ENCODE results near the gene PIGC. TPM values are rescaled to one million over a fixed set of nuclear protein-coding genes. Genes with fewer than 3 reads are reported as not detected.

PIGC gene
- total and polyA plus RNA-seq, 10 of the 15 experiments (the other 5 are each of a cell fraction or from before 2014, with no cell fraction given), result 11.0 to 37.3 (median 19.6) TPM

DNA sequence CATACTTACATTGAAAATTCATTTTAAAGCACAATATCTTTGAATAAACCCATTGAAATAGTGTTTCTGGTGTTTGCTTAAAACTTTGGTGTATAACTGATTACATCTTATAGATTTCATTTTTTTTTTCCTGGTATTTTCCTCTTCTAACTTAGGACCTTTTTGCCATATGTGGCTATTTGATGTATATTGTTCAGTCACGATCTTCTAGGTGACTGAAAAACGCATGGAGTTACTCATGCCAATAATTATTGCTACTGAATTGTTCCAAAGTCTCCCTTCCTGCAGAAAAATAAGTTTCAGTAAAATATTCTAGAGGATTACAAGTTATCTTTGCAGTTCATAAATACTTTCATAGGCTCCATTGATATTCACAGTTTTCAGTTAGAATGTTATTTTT is 46.2 kb downstream of the PIGC start:
- Histone ChIP-seq H3K36me3 (ENCODE audit: control insufficient read depth in 2 of 2, insufficient read depth in 2 of 2, low read length in 1 of 2) (no peaks in the 10 kb centered on the region), H2AFZ (ENCODE audit: control insufficient read depth, low read depth, low read length) (no peak overlapping the region), H3K9ac (ENCODE audit: control insufficient read depth, insufficient read depth, low read length) (no peak overlapping the region), H3K27me3 (replicated peaks in 1 of 2; ENCODE audit: control insufficient read depth in 2 of 2, insufficient read depth in 2 of 2, low read length in 1 of 2) (no peaks in the 10 kb centered on the region), H4K20me1 (ENCODE audit: control insufficient read depth, insufficient read depth) (no peaks in the 10 kb centered on the region), H3K27ac (ENCODE audit: control insufficient read depth, insufficient read depth) (peak overlapping the region; percentile 89), H3K4me2 (ENCODE audit: control insufficient read depth, insufficient read depth) (no peak overlapping the region), H3K9me3 (replicated peaks; ENCODE audit: control insufficient read depth, insufficient read depth, low read length) (no peaks in the 10 kb centered on the region; the same call in 2 of the 3 replicates), H3K79me2 (ENCODE audit: control insufficient read depth, insufficient read depth, low read length) (no peaks in the 10 kb centered on the region), H3K4me3 (no peak overlapping the region), H3K4me1 (ENCODE audit: control insufficient read depth, insufficient read depth, low read length) (peaks cover 71% of the 10 kb centered on the region)
- DNase-seq (ENCODE audit: low read depth, low spot score) (no peak), FAIRE-seq (no peak), ATAC-seq (no peak)
- CTCF ChIA-PET, result interaction anchor here (1.0 to 12.4 kb wide), 14 partner anchors 8 to 395 kb away, joined by 3 to 153 read pairs (median 4); no protein-coding TSS in a partner anchor
- 31% methylated on average over 2 of the region's 2 CpGs for WGBS (ENCODE audit: insufficient coverage, insufficient replicate concordance, low lambda C conversion rate, missing lambda C conversion rate)
- intact Hi-C loops (cut with micrococcal nuclease; ENCODE audit: unreplicated experiment), result loop anchor here (1.0 to 5.0 kb wide), 5 partner anchors 17 to 263 kb away; no protein-coding TSS in a partner anchor
- SMC1A ChIA-PET (ENCODE audit: uncharacterized antibody, unreplicated experiment), result interaction anchor here (0.8 to 16.5 kb wide), 15 partner anchors 8 to 394 kb away, joined by 3 to 458 read pairs (median 34); no protein-coding TSS in a partner anchor
- POLR2A ChIA-PET, result interaction anchor here (0.5 to 8.1 kb wide), 10 partner anchors 9 to 217 kb away, joined by 3 to 73 read pairs (median 4); no protein-coding TSS in a partner anchor
- RAD21 ChIA-PET (ENCODE audit: unreplicated experiment), result interaction anchor here (0.8 to 15.1 kb wide), 16 partner anchors 8 to 394 kb away, joined by 3 to 394 read pairs (median 18); no protein-coding TSS in a partner anchor
- in situ Hi-C loops (cut with MboI), result loop anchor here (5.0 kb wide), 1 partner anchor 310 kb away; no protein-coding TSS in a partner anchor
- BruUV-seq (replicated peaks), result no TSS peak
- TF ChIP-seq ZNF592 (IDR thresholded peaks at IDR 0.05) (peak; percentile 85; the same call in 1 of the 2 replicates), RUNX3 (IDR thresholded peaks at IDR 0.05; ENCODE audit: low read length) (no peak), CEBPZ (IDR thresholded peaks at IDR 0.05; ENCODE audit: low read depth, low read length) (no peak), MEF2A (IDR thresholded peaks at IDR 0.05; ENCODE audit: insufficient read depth, low read depth, low read length) (no peak), ZNF687 (IDR thresholded peaks at IDR 0.05) (peak; percentile 60; the same call in 1 of the 2 replicates), EED (IDR thresholded peaks at IDR 0.05; ENCODE audit: low read depth) (no peak), TCF12 (IDR thresholded peaks at IDR 0.05; ENCODE audit: low read depth, low read length) (no peak), SMC3 (IDR thresholded peaks at IDR 0.05; ENCODE audit: borderline replicate concordance, low read length) (no peak), YY1 (IDR thresholded peaks at IDR 0.05; ENCODE audit: low read depth, low read length) (no peak), FOXM1 (IDR thresholded peaks at IDR 0.05; ENCODE audit: low read depth, low read length) (no peak), CHD4 (IDR thresholded peaks at IDR 0.05) (no peak), TAF1 (IDR thresholded peaks at IDR 0.05; ENCODE audit: borderline replicate concordance, low read depth, low read length) (no peak), SMARCA5 (IDR thresholded peaks at IDR 0.05) (no peak)

Data from GM12878 (cell line).